ELR (cell line): ENCODE data around the gene SMAD7.

ENCODE experiments used
- DNase-seq: peaks from one replicate; pipeline ENCODE4 v3.0.0-alpha.2; 2015; ENCODE audit warnings: low read depth

Gene SMAD7

DNA sequence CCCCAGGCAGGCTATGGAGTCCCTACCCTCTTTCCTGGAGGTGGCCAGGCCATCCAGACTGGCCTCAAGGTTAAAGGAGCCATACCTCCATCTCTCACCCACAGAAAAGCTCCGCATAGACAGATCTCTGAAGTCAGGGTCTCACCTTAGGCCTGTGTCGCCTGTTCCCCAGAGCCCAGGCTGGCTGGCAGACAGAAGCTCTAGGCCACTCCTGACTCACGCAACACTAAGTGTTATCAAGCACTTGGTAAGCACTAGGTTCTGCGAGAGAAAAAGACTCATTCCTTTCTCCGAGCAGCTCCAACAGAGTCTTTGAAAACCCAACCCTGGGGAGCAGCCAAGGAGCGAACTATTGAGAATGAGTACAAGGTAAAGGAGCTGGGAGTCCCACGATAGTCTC lies 6.1 kb downstream of the SMAD7 start:
- peak; percentile 54 for DNase-seq

DNA sequence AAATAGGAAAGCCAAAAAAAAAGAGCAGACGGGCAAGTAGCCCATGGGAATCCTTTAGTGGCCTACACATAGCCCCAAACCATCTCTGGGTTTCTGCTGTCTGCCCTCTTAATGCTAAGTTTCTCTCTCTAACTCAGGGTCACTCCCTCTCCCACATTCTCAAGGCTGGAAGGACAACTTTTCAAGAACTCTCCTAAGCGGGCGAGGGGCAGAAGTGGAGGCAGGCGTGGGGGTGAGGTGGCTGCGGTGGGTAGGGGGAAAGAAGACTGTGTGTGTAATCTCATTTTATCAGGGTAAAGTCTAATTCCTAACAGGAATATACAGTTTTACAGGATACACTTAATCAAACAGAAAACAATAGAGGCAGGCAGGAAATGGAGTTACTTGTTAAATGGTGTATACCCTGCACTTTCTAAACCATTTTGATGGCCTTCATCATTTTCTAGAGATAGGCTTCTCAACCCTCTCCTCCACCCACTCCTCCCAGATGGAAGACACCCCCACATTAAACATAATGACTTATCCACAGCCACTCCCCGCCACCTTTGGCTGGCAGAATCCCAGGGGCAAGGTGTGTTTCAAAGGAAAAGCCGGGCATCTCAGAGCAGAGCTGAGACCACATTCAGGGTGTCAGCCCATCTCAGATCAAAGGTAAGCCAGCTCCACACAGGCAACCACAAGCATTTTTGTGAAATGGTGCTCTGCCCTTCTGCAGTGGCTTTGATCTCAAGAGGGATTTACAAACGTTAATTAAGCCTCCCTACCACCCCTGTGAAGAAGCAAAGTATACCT lies 6.8 kb downstream of the SMAD7 start:
- no peak for DNase-seq

DNA sequence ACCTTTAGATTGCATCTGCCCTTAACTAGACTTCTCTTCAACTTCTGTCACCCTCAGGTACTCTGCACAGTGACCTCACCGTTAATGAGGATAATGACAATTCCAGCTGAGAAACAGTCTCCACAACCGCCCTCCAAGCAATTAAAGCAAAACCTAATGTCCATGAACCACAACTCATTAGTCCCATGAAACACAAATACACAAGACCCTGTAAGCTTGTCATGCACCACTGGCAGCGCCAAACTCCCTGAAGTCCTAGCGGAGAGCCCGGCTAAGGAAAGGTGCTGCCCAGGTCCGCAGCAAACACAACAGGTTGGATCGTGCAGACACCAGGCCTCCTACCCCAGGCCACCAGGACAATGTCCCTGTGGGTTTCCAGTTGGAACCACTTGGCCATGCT lies 7.4 kb downstream of the SMAD7 start:
- DNase-seq, result no peak

DNA sequence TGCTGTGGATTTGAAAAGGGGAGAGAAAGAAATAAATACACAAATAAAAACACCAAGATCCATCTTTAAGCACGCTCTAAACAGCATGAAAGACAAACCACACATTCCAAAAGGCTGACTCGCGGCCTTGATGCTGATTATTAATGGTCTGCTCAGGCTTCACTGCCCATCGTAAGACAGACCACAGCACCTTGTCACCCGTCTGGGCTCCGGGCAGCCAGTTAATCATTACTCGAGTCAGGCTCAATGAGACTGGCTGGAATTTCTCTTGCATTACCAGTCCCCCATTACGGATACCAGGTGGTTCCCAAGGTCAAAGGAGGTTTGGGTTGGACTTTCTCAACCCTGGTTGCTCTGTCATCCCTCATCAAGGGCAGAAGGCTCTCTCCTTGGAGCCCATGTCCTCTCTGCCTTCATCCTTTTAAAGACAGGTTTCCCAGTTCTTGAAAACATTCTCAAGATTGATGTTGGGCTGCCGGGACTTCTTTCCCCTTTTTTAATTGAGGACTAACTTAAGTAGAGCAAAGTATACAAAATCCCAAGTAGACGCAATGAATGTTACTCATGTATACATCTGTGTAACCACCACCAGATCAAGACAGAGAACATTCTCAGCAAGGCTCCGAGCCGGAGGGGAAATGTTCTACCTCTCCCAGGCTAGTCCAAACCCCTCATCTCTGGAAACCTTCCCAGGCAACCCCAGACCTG lies 8.1 kb downstream of the SMAD7 start:
- peak; percentile 99 for DNase-seq

DNA sequence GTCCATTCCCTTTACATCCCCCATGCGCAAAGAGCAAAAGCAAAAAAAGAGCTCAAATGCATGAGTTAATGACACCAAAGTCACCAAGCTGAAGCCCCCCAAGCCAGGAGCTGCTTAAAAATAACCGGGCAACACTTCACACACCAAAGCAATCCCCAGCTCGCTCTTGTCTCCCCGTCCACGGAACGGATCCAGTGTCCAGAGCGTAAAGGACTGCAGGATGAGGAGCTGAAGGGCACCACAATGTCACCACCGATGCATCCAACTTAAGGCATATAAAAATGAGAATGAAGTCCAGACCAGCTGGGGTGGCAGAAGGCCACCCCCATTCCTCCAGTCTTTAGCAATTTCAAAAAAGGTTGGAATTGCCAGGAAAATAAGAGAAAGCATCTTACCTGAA lies 8.7 kb downstream of the SMAD7 start:
- DNase-seq, result no peak

DNA sequence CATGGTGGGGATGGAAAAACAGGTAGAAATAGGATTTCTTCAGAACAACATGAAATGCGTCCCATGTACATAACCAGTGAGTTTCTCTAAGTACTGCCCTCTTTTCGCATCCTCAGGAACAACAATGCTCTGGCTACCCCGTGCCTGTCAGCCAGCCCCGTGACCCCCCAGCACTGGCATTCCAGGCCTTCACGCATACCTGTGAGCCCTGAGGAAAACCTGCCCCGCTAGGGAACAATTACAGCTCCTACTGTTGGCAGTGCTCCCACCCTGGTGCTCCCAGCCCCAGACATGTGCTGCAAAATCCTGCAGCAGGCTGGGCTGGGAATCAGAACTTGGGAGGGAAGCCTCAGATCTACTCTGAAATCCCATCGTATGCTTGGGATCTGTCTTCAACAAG lies 9.1 kb downstream of the SMAD7 start:
- DNase-seq, result no peak

DNA sequence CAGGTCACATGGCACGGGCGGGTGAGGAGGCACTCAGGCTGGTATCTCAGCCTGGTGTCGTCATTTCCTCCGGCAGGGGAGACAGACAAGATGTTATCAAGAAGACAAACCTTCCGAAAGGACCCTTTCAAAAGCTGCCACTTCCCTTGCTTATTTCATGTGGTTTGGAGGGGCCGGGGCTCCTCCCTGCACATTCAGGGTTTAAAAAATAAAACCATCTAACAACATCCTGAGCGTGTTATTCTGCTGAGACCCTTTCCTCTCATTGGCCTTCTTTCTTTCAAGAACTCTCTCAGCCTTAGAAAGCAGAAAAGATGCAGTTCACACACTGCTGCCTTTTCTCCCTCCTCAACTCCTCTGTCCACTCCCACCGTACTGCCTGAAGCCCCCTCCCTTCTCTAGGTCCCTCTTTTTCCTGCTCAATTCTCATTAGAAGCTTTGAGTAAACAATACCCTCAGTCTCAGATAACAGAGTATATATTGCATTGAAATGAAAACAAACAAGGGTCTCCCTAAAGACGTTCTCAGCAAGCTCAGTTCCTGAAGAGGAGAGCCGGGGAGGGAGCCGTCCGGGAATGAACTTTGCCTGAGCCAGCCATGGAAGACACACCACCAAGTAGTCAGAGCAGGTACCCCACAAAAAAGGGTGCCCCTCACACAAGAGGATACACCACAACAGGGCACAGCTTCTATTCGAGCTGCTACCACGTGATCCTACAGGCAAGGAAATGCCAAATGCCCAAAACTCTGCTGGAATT lies 9.7 kb downstream of the SMAD7 start:
- DNase-seq, result peak; percentile 46

DNA sequence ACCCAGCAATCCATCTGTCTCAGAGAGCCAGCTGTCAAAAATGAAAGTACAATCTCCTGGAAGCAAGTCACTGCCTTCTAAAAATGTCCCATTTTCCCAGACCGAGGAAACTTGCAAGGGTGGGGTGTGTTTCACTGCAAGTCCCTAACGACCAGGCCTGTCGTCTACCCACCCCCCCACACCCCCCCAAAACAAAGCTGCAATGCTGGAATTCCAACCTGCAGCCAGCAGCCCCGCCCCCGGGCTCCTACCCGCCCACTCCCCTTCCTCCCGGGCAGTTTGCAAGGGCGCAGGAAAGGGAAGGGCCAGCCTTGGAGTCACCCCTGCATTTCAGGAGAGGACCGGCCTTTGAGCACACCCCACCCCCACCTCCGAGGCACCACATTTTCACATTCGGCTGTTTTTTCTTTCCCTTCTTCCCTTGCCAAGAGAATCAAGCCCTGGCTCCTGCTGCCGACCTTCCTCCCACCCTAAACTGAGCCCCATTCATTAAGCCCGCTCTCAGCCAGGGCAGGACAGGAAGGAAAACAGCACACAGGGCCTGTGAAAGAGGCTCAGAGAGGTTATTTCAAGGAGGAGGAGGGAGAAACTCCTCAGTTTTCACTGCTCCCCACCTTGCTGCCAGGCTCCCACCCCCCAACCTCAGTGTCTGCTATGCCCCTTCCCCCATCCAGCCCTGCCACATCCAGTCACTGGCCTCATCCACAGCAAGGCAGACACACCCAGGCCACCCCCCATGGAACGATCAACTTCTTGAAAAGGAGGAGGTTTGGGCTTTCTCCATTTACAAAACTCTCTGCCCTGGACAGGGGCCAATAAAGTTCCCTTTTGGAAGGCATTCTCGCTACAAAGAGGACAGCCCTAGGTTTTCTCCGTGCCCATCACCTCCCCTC lies 11.3 kb downstream of the SMAD7 start:
- peak; percentile 31 for DNase-seq

DNA sequence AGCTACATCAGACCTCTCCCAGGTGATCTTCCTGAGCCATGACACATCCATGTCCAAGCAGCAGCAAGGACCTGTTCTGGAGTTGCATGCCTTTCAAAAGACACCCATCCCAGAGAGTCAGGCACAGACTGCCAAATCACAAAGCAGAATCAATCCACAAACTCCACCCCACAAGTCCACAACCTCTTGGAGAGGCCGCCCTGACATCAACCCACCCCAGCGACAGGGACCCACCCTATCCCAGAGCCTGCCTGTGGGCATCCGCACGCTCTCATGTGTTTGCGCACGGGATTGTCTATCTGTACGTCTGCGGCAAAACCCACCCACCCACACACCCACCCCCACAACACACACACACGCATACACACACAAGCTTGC lies 11.9 kb downstream of the SMAD7 start:
- DNase-seq, result no peak

DNA sequence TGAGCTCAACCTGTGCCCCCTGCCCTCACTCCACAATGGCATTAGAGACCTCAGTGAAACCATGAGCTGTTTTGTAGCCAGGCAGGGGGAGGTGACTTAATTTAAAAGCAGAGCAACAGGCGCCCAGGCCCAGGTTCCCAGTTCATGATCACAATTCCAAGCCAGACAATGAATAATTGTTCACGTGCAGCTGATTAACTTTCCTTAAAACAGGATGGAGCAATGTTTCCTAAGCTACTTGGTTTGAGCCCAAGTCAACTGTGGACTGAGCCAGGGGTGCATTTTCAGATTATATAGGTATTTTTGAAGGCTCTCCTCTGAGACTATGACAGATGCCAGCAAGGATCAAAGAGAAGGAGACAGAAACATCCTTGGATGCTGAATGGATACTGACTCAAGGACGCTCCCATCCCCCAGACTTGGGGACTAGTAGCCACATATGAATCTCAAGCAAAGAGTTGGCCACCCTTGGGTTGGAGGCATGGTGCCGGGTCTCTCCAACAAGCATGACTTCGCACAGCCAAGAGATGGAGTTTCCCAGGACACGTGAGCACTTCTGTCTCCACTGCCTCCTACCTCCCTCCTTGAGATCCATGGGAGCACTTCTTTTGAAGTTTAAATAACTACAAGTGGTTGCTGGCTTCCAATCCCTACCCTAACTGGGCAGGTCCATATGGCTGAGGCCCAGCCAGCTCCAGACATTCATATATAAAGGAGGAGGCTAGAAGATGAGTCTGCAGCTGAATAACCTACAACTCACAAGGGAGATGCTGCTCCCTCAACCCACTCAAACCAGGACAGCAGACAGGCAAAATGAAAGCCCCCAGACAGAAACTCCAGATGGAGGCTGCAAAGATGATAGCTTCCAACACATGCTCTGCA lies 12.7 kb downstream of the SMAD7 start:
- no peak for DNase-seq

DNA sequence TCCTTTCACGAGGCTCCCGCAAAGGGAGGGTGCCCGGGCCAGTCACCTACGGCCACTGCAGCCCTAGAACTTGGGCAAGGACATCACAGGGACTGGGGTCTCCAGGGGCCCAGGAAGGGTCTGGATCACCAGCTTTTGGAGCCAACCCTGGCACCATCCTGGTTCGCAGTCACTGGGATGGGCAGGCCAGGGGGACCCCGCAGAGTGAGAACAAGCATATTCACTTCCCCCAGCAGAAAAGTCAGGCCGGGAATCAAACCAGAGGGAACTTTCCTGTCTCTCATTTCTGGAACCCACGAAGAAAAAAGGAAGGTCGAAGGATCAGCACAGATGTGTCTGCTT lies 15.4 kb downstream of the SMAD7 start:
- DNase-seq, result no peak

DNA sequence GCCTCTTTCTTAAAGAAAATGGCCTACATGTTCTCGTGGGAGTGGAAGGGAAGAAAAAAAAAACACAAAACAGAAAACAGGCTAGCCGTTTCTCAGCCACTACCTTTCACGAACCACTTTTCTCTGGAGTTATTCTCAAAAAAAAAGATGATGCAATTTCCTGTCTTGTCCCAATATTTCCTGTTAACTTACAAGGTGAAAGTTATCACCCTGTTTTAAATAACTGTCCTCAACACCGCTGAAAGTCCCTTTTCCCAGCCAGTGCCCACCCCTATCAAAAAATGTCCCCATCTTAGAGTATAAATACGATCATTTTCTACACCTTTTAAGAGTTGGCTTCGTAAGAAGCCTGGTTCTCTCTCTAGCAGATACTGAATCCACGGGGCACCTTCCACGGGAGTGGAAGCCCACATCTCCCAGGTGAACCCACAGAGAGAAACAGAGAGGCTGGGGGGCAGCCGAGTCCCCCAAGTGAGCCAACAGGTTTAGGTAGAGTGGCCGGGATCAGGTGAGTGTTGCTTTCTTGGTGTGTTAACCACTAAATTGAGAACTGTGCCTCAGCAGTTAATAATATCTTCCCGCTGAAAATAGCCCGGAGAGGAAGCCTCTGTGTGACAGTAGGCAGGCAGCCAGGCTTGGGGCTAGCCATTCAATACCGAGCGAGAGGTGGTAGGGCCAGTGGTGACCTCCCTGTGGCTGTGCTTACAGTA lies 15.9 kb downstream of the SMAD7 start:
- peak; percentile 27 for DNase-seq

DNA sequence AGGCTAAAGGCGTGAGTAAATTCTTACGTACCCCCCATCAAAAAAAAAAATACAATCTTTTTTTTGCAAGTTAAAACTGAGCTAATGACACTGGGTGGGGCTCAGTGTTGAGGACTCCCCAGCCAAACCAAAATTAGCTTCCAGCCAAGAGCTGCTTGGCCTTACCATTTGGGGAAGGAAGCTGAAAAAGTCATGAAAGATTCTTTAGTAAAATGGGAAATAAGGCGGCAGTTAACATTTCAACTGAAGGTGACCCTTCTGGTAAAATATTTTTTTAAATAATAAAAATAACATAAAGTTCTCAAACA lies 16.4 kb downstream of the SMAD7 start:
- DNase-seq, result no peak

DNA sequence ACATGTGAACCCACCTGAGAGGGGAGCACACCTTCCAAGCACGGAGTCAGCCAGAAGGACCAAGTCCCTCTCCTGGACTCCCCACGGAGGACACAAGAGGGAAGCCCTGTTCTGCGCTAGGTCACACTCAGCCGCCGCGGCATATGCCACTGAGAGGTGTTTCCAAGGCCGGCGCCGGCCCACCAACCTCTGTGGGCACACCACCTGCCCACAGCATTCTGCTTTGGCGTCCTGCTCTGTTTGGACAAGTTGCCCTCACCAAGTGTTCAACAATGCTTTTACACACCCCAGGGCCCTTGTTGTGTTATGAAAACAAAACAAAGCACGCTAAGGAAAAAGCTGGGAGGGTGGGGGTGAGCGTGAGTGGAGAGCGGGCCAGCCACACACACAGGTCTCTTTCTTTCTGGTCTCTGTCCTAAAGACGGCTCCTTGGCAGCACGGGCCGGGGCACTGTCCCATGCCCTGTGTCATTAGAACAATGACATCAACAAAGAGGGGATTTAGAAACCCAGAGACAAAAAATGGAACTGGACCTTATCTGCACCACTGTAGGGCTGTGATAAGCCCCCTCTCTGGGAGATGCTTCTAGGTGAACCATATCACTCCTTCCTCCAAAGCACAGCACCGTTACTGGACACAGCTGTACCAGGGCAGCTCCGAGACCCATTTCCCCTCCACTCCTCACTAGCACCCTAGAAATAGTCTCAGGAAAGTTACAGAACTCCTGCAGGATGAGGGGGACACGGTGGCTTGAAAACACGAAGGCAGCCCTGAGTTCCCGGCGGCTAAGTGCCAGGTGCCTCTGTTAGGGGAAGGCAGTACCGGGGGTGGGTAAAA lies 17.0 kb downstream of the SMAD7 start:
- no peak for DNase-seq

DNA sequence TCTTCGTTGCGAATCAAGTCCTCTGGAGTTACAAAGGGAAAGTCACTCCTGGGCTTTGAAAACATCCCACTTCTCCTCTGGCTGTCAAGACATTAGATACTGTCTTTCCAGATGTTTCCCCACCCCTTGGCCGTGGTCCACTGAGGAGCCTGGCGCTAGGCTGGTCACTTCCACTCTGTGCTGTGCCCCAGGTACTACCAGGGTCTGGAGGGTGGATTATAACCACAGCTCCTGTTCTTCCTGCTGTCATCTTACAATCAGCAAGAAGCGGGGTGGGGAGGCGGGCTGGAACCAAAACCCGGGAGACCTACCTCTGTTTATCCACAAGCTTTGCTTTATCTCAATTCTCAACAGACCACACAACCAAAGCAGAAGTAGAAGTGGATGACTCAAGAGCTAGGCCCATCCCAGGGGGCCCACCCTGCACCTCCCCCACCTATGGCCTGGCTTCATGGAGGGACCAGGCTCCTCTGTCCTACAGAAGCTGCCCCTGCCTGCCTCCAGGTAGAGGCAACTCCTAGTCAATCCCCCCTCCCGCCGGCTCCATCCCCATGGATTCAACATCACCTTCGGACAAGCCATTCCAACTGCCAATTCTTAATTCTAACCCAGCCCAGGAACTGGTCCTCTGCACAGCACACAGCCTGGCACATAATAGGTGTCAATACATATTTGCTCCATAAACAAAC lies 17.8 kb downstream of the SMAD7 start:
- DNase-seq, result peak; percentile 21

DNA sequence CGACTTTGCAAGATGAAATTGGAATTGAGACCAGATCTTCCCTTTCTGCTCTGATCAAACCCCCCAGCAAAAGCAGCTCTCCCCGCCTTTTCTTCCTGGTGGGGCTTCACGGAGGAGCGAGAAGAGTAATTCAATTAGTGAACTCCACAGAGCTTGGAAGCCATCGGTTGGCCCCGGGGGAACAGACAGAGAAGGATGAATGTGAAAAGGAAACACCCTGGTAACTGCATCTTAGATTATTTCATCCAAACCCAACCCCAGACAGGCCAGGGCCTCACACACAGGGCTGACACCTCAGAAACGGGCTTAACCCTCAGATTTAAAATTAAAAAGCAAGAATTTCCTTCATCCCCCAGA lies 18.3 kb downstream of the SMAD7 start:
- no peak for DNase-seq

DNA sequence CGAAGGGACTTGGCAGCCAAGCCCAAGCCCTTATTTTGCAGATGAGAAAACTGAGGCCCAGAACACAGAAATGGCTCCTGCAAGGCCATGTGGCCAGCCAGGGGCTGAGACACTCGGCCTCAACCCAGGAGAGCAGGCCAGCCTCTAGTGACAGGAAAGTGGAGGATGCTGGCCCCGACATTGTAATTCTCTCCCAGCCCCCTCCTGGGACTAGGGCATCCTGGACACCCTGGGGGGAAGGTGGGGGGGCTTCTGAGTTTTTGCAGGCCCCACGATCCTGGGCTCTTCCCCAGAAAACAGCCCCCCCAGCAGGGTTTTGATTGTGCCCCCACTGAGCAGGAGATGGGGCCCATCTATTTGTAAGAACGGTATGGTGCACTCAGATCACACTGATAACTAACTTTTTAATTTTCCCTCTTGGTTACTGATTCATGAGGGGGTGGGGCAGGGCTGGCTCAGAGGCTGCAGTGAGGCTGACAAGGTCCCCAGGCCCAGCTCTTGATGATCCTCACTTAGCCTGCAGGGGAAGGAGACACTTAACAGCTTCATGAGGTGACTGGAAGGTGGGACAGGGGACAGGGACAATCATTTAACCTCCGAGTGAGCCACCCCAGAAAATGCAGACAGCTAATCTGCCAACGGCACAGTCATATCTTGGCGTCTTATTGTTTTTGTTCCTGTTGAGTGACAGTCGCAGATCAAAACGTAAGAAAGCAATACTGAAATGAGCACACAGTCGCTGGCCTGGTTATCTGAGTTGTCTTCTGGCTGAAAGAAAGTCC lies 18.9 kb downstream of the SMAD7 start:
- DNase-seq, result peak; percentile 46

DNA sequence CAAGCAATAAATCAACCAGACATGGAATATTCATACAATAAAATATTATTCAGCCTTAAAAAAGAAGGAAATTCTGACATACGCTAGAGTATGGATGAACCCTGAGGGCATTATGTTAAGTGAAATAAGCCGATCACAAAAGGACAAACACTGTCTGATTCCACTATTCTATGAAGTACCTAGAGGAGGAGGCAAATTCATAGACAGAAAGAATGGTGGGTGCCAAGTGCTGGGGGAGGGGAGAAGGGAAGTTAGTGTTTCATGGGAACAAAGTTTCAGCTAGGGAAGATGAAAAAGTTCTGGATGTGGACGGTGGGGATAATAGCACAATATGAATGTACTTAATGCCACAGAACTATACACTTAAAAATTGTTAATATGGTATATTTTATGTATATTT lies 19.8 kb downstream of the SMAD7 start:
- no peak for DNase-seq
